ENCODE measurements around the gene JAZF1.
A peak's percentile ranks its signal among the peaks of the same experiment; 100 is the strongest.

Gene JAZF1

GRCh38 chr7:27793780-27794179 is 386.8 kb downstream of the JAZF1 start:
- ChIA-PET CTCF (no interaction called here), POLR2A (no interaction called here)
- TF ChIP-seq CTCF (IDR thresholded peaks at IDR 0.05; ENCODE audit: control extremely low read depth, extremely low read depth, low read depth, missing control alignments), result no peak
- no peak for DNase-seq (ENCODE audit: extremely low spot score)

GRCh38 chr7:27788437-27788836 is 392.2 kb downstream of the JAZF1 start:
- DNase-seq (ENCODE audit: extremely low spot score), result no peak
- CTCF ChIA-PET, result interaction anchor here (1.0 to 1.4 kb wide), 2 partner anchors 11 to 42 kb away, joined by 3 to 4 read pairs; no protein-coding TSS in a partner anchor
- POLR2A ChIA-PET, result no interaction called here
- no peak for TF ChIP-seq CTCF (IDR thresholded peaks at IDR 0.05; ENCODE audit: control extremely low read depth, extremely low read depth, low read depth, missing control alignments)

GRCh38 chr7:27784399-27785053 is 396.1 kb downstream of the JAZF1 start:
- ChIA-PET POLR2A (no interaction called here), CTCF (interaction anchor here (0.8 to 2.4 kb wide), 6 partner anchors 10 to 95 kb away, joined by 3 to 30 read pairs (median 4); no protein-coding TSS in a partner anchor)
- peak; percentile 18 for TF ChIP-seq CTCF (IDR thresholded peaks at IDR 0.05; ENCODE audit: control extremely low read depth, extremely low read depth, low read depth, missing control alignments)
- DNase-seq (ENCODE audit: extremely low spot score), result peak; percentile 13

- TF ChIP-seq CTCF (IDR thresholded peaks at IDR 0.05; ENCODE audit: control extremely low read depth, extremely low read depth, low read depth, missing control alignments), result no peak
- ChIA-PET POLR2A (no interaction called here), CTCF (interaction anchor here (0.8 to 1.6 kb wide), 3 partner anchors 8 to 572 kb away, joined by 3 read pairs; no protein-coding TSS in a partner anchor)
- DNase-seq (ENCODE audit: extremely low spot score), result no peak
Measured at GRCh38 chr7:27782849-27783248, 397.7 kb downstream of the JAZF1 start.

GRCh38 chr7:27781188-27781587 is 399.4 kb downstream of the JAZF1 start:
- no peak for DNase-seq (ENCODE audit: extremely low spot score)
- TF ChIP-seq CTCF (IDR thresholded peaks at IDR 0.05; ENCODE audit: control extremely low read depth, extremely low read depth, low read depth, missing control alignments), result no peak
- ChIA-PET POLR2A (no interaction called here), CTCF (no interaction called here)
